ENCODE measurements around the gene ARMC10. TPM values are rescaled to one million over a fixed set of nuclear protein-coding genes. Genes with fewer than 3 reads are reported as not detected.

The ARMC10 gene
- total and polyA plus RNA-seq, 9 of the 15 experiments (the other 6 are each of a cell fraction or from before 2014, with no cell fraction given) = 17.0 to 113 (median 72.6) TPM

GRCh38 chr7:103074519-103075336, at the start of gene ARMC10, which contains the start of gene FBXL13 (continued):
- peak; percentile 77 for TF ChIP-seq BHLHE40 (IDR thresholded peaks at IDR 0.05; ENCODE audit: low read length)
- TF ChIP-seq CEBPB (tag; IDR thresholded peaks at IDR 0.05) = peak; percentile 97
- TF ChIP-seq RAD51 (IDR thresholded peaks at IDR 0.05; ENCODE audit: borderline replicate concordance, low read depth) = no peak
- TF ChIP-seq VEZF1 (CRISPR knock-in tag; IDR thresholded peaks at IDR 0.05) = peak; percentile 97
- TF ChIP-seq TFE3 (CRISPR knock-in tag; IDR thresholded peaks at IDR 0.05) = no peak
- TF ChIP-seq RREB1 (CRISPR knock-in tag; IDR thresholded peaks at IDR 0.05) = no peak
- TF ChIP-seq CAMTA2 (CRISPR knock-in tag; conservative IDR thresholded peaks at IDR 0.05) = no peak
- TF ChIP-seq ZNF77 (CRISPR knock-in tag; IDR thresholded peaks at IDR 0.05) = no peak
- no peak; the same call in 1 of the 2 replicates for TF ChIP-seq ZNF395 (CRISPR knock-in tag; IDR thresholded peaks at IDR 0.05)
- TF ChIP-seq CEBPG (CRISPR knock-in tag; IDR thresholded peaks at IDR 0.05) = peak; percentile 93
- TF ChIP-seq CEBPG (tag; conservative IDR thresholded peaks at IDR 0.05 in 1 of 2, IDR thresholded peaks at IDR 0.05 in 1 of 2) = peak; percentile 83 to 94
- no peak for TF ChIP-seq POU5F1 (IDR thresholded peaks at IDR 0.05; ENCODE audit: borderline replicate concordance, low read depth, low read length, partially characterized antibody)
- no peak for TF ChIP-seq CGGBP1 (CRISPR knock-in tag; IDR thresholded peaks at IDR 0.05)
- TF ChIP-seq SIRT6 (IDR thresholded peaks at IDR 0.05; ENCODE audit: low read depth, low read length) = no peak
- peak; percentile 96 for TF ChIP-seq MXI1 (IDR thresholded peaks at IDR 0.05; ENCODE audit: low read depth, low read length)
- peak; percentile 99 for TF ChIP-seq SP1 (CRISPR knock-in tag; IDR thresholded peaks at IDR 0.05)

All from K562 (cell line).